DLD1 (cell line): ENCODE data around the gene GARNL3.

Experiments
- in situ Hi-C: cut with HindIII; loops from 2 replicates; pipeline ENCODE4 v1.10.0; 2017; ENCODE audit warnings: low sequenced_read_pairs

The GARNL3 gene

GRCh38 chr9:127422787-127423186 lies 158.2 kb downstream of the GARNL3 start:
- in situ Hi-C loops: no loop called here

GRCh38 chr9:127423476-127423933 lies 158.9 kb downstream of the GARNL3 start:
- in situ Hi-C loops: no loop called here

GRCh38 chr9:127423934-127424675 lies 159.5 kb downstream of the GARNL3 start, which contains the start of gene ZNF79:
TSS of gene ZNF79 (plus strand) at chr9:127424382. CDS start at chr9:127424788, 406 bp downstream.
- in situ Hi-C loops: no loop called here

GRCh38 chr9:127424676-127424999 lies 160.1 kb downstream of the GARNL3 start:
- in situ Hi-C loops: no loop called here

GRCh38 chr9:127426756-127427155 lies 162.2 kb downstream of the GARNL3 start:
- in situ Hi-C loops: no loop called here

GRCh38 chr9:127428348-127428747 lies 163.8 kb downstream of the GARNL3 start:
- in situ Hi-C loops: no loop called here

GRCh38 chr9:127430415-127430814 lies 165.8 kb downstream of the GARNL3 start:
- in situ Hi-C loops: no loop called here

- in situ Hi-C loops: no loop called here
Observed at GRCh38 chr9:127437497-127438264, 173.1 kb downstream of the GARNL3 start.

GRCh38 chr9:127438394-127438793 lies 173.8 kb downstream of the GARNL3 start:
- in situ Hi-C loops: no loop called here
